HCT116 (cell line): ENCODE data around the gene HUWE1. TPM values are rescaled to one million over a fixed set of nuclear protein-coding genes. Genes with fewer than 3 reads are reported as not detected.

ENCODE experiments used
- ATAC-seq: fragments of 200-7000 bp; cut with Tn5 transposase; 2 replicates; pipeline ENCODE4 v1.9.1; 2020; ENCODE audit warnings: mild to moderate bottlenecking, moderate library complexity
- BruUV-seq: library from RNA; stranded (reverse); fragments of 400-500 nt; replicated peaks from 2 replicates; lab custom pipeline; 2021; lab: Mats Ljungman, UMichigan
- CTCF ChIA-PET: fragments of 300-600 bp; sonication (Branson Sonifier 250); formaldehyde crosslinking; loops from one replicate; lab custom pipeline; 2021; ENCODE audit warnings: antibody characterized with exemption; lab: Charles Lee
- POLR2A ChIA-PET: fragments of 300-600, 350-600 bp; sonication (Branson Sonifier 250); formaldehyde crosslinking; loops from one replicate; lab custom pipeline; 2021; ENCODE audit warnings: antibody characterized with exemption; lab: Charles Lee
- RAD21 ChIA-PET, 2 experiments: fragments of 300-600 bp; sonication (Branson Sonifier 250); formaldehyde crosslinking; loops; one replicate each; lab custom pipeline; 2023; ENCODE audit warnings: low total read pairs in 2 of 2; ENCODE audit not compliant: uncharacterized antibody in 2 of 2, unreplicated experiment in 2 of 2, low non-redundant PET in 1 of 2; lab: Charles Lee
- DNase-seq: peaks from one replicate; pipeline ENCODE4 v3.0.0-alpha.2; 2010; ENCODE audit warnings: low read depth, low spot score
- H2AFZ ChIP-seq: fragments of 200-600 bp; shearing (Covaris generic), sonication (generic); 2 replicates; pipeline ENCODE4 v1.6.1; 2017; ENCODE audit warnings: low read depth, mixed run types, mixed read lengths, antibody characterized with exemption, low read length; ENCODE audit not compliant: poor library complexity, severe bottlenecking
- H3K27ac ChIP-seq: 2 replicates; pipeline ENCODE4 v1.5.1; 2012; ENCODE audit warnings: low read depth, low read length
- H3K27me3 ChIP-seq: fragments of 200-600 bp; sonication (generic); 2 replicates; pipeline ENCODE4 v1.6.1; 2016; ENCODE audit warnings: mixed run types, low read length, mixed read lengths; ENCODE audit not compliant: insufficient read depth
- H3K36me3 ChIP-seq, 2 experiments: fragments of 200-500 bp in 1 of 2; fragments of 200-600 bp in 1 of 2; sonication (Bioruptor generic) in 1 of 2; sonication (generic) in 1 of 2; 2 replicates each; pipeline versions ENCODE4 v1.5.1 to v1.6.1; 2014 to 2016; ENCODE audit warnings: low read length in 2 of 2, inconsistent platforms in 1 of 2, mixed read lengths in 1 of 2, mixed run types in 1 of 2; ENCODE audit not compliant: insufficient read depth in 2 of 2, control insufficient read depth in 1 of 2
- H3K4me1 ChIP-seq, 2 experiments: fragments of 200-600 bp in 1 of 2; sonication (generic) in 1 of 2; 2 replicates each; pipeline versions ENCODE4 v1.5.1 to v1.6.1; 2012 to 2017; ENCODE audit warnings: low read length in 2 of 2, inconsistent platforms in 1 of 2, mild to moderate bottlenecking in 1 of 2, mixed read lengths in 1 of 2, mixed run types in 1 of 2, moderate library complexity in 1 of 2; ENCODE audit not compliant: insufficient read depth in 2 of 2, control insufficient read depth in 1 of 2
- H3K4me2 ChIP-seq: fragments of 200-600 bp; sonication (generic); 2 replicates; pipeline ENCODE4 v1.6.1; 2017; ENCODE audit warnings: mixed run types, low read length, mixed read lengths
- H3K4me3 ChIP-seq, 2 experiments: fragments of 200-600 bp in 1 of 2; sonication (generic) in 1 of 2; replicated peaks in 1 of 2; 2 replicates each; pipeline ENCODE4 v1.5.1; 2011 to 2016; ENCODE audit warnings: low read length in 2 of 2, control low read depth in 1 of 2, low read depth in 1 of 2, mild to moderate bottlenecking in 1 of 2, mixed read lengths in 1 of 2, mixed run types in 1 of 2
- H3K79me2 ChIP-seq: fragments of 200-600 bp; sonication (generic); 2 replicates; pipeline ENCODE4 v1.6.1; 2017; ENCODE audit warnings: mild to moderate bottlenecking, mixed run types, low read length, moderate library complexity, mixed read lengths; ENCODE audit not compliant: insufficient read depth
- H3K9ac ChIP-seq: fragments of 200-600 bp; sonication (generic); 2 replicates; pipeline ENCODE4 v1.6.1; 2016; ENCODE audit warnings: low read length, mixed read lengths
- H3K9me2 ChIP-seq: fragments of 200-600 bp; sonication (generic), shearing (Covaris generic); 2 replicates; pipeline ENCODE4 v1.6.1; 2017; ENCODE audit warnings: mixed run types, mild to moderate bottlenecking, moderate library complexity; ENCODE audit not compliant: insufficient read depth
- H3K9me3 ChIP-seq, 2 experiments: fragments of 200-500 bp in 1 of 2; fragments of 200-600 bp in 1 of 2; sonication (Bioruptor generic) in 1 of 2; sonication (generic) in 1 of 2; 2 replicates each; pipeline ENCODE4 v1.6.1; 2014 to 2017; ENCODE audit warnings: low read length in 2 of 2, mixed read lengths in 2 of 2, inconsistent platforms in 1 of 2, low read depth in 1 of 2, mild to moderate bottlenecking in 1 of 2, mixed run types in 1 of 2, moderate library complexity in 1 of 2; ENCODE audit not compliant: control insufficient read depth in 1 of 2, insufficient read depth in 1 of 2
- H4K20me1 ChIP-seq: fragments of 200-600 bp; sonication (generic), shearing (Covaris generic); 2 replicates; pipeline ENCODE4 v1.6.1; 2017; ENCODE audit warnings: mixed run types, mild to moderate bottlenecking, moderate library complexity; ENCODE audit not compliant: insufficient read depth
- ELF1 ChIP-seq: IDR thresholded peaks from 2 replicates; pipeline ENCODE4 v1.6.1; 2012; ENCODE audit warnings: low read depth, borderline replicate concordance
- EZH2 ChIP-seq: fragments of 200-600 bp; sonication (generic); IDR thresholded peaks from 2 replicates; pipeline ENCODE4 v1.6.1; 2017; ENCODE audit warnings: antibody characterized with exemption, mixed run types
- EZH2phosphoT487 ChIP-seq: fragments of 200-600 bp; IDR thresholded peaks from 2 replicates; pipeline ENCODE4 v1.6.1; 2018; ENCODE audit warnings: antibody characterized with exemption, borderline replicate concordance
- POLR2A ChIP-seq: IDR thresholded peaks from 2 replicates; pipeline ENCODE4 v1.7.0; 2011; ENCODE audit warnings: borderline replicate concordance; ENCODE audit not compliant: insufficient read depth, insufficient read length; ENCODE audit errors: extremely low read depth
- SIN3A ChIP-seq: IDR thresholded peaks from 2 replicates; pipeline ENCODE4 v1.6.1; 2012; ENCODE audit warnings: low read depth
- SRF ChIP-seq: IDR thresholded peaks from 2 replicates; pipeline ENCODE4 v1.6.1; 2012; ENCODE audit warnings: low read depth
- YY1 ChIP-seq: IDR thresholded peaks from 2 replicates; pipeline ENCODE4 v1.6.1; 2011; ENCODE audit warnings: low read length, low read depth, moderate library complexity, mild to moderate bottlenecking; ENCODE audit not compliant: insufficient replicate concordance; ENCODE audit errors: extremely low read depth
- intact Hi-C: fragments of 100-400 bp; cut with micrococcal nuclease; formaldehyde crosslinking; loops from 2 replicates; pipeline ENCODE4 v1.10.0; 2022
- total RNA-seq: library from RNA; stranded (reverse); gene quantifications from one replicate; pipeline ENCODE4 v1.2.1, GENCODE V29; 2021; ENCODE audit not compliant: unreplicated experiment
- TF ChIP-seq, protein P1 (sequence below): IDR thresholded peaks from 2 replicates; pipeline ENCODE4 v1.6.1; 2011; ENCODE audit warnings: mild to moderate bottlenecking, low read length, moderate library complexity; ENCODE audit not compliant: insufficient replicate concordance; ENCODE audit errors: extremely low read depth

HUWE1 gene
- total RNA-seq, 1 experiment from 2014 or later = 197 TPM

DNA sequence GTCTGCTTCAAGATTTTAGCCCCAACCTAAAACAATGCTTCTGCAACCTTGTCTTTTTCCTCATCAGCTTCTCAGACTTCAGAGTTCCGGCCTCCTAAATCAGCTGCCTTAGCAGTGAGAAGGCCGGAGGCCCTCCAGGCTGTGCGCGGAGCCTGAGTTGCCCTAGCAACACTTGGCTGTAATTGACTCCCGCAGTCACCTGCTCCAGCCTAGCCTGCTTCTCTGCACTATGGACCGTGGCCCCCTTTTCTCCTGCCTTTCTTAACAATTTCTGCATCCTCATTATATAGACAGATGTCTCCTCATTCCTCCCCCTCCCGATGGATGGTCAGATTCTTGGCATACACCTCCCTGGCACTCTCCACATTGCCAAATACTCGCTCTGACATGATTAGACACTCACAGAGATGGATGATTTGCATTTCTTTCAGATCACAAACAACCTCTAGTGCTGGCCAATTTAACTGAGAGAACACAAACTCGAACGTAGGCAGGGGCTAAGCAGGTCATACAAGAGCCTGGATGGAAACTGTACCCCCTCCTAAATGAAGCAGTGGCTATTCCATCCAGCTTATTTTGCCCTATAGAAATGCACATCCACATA is 9.5 kb upstream of the HUWE1 start (continued):
- TF ChIP-seq, protein P1, sequence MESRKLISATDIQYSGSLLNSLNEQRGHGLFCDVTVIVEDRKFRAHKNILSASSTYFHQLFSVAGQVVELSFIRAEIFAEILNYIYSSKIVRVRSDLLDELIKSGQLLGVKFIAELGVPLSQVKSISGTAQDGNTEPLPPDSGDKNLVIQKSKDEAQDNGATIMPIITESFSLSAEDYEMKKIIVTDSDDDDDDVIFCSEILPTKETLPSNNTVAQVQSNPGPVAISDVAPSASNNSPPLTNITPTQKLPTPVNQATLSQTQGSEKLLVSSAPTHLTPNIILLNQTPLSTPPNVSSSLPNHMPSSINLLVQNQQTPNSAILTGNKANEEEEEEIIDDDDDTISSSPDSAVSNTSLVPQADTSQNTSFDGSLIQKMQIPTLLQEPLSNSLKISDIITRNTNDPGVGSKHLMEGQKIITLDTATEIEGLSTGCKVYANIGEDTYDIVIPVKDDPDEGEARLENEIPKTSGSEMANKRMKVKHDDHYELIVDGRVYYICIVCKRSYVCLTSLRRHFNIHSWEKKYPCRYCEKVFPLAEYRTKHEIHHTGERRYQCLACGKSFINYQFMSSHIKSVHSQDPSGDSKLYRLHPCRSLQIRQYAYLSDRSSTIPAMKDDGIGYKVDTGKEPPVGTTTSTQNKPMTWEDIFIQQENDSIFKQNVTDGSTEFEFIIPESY = no peak
- TF ChIP-seq EZH2 = no peak
- TF ChIP-seq YY1 = no peak
- no peak for TF ChIP-seq ELF1
- no peak for TF ChIP-seq POLR2A

GRCh38 chrX:53694642-53695041 is 8.1 kb upstream of the HUWE1 start:
- Histone ChIP-seq H2AFZ (no peak overlapping the region), H3K9me3 (no peaks in the 10 kb centered on the region), H3K36me3 (no peaks in the 10 kb centered on the region), H3K9me2 (no peaks in the 10 kb centered on the region), H3K9ac (no peak overlapping the region), H3K27ac (no peak overlapping the region), H3K4me1 (no peaks in the 10 kb centered on the region), H3K4me3 (no peak overlapping the region), H3K79me2 (no peaks in the 10 kb centered on the region), H3K4me2 (no peak overlapping the region), H3K27me3 (no peaks in the 10 kb centered on the region), H4K20me1 (no peaks in the 10 kb centered on the region)
- ChIA-PET POLR2A (interaction anchor here (1.1 to 1.9 kb wide), 2 partner anchors 8 to 11 kb away, joined by 3 to 5 read pairs; partner anchors contain the start of gene HUWE1), RAD21 (no interaction called here), CTCF (no interaction called here)
- intact Hi-C loops = no loop called here
- TF ChIP-seq EZH2phosphoT487 = no peak
- TF ChIP-seq SRF = no peak
- TF ChIP-seq SIN3A = no peak
- DNase-seq (no peak), ATAC-seq (no peak)
- no TSS peak for BruUV-seq
